ENCODE measurements around the gene CCT6A.
"Not testable (repeated sequence)": the region's sequence is repeated elsewhere in the genome, so short reads cannot be mapped to it uniquely, and the experiment has no call there.

CCT6A gene

DNA sequence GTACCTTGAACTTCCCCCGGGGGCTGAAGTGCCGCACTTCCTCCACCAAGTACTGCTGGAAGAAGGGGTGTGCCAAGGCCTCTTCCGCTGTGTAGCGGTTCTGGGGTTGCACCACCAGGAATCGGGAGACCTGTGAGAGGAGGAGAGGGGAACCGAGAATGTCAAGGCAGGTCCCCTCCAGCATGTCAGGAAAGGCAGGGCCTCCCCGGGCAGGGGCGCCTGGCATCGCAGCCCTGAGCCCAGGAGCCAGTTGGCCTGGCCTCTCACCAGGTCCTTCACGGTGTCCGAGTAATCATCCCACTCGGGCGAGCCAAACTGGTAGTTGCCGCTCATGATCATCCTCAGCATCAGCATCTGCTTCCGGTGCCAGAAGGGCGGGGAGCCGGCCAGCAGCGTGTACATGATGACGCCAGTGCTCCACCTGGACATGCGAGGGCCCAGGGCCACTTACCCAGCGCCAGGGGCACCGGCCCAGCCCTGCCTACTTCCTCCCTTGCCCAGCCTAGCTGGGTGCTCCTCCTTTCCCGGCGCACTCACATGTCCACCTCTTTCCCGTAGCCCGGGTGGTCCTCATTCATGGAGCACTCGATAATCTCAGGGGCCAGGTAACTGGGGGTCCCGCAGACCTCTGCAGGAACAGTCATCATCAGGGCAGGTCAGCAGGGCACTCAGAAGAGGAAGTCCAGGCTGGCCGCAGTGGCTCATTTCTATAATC lies 30.2 kb downstream of the CCT6A start:
- no peak overlapping the region for H3K27ac ChIP-seq (ENCODE audit: low read depth, low read length)
- H3K4me1 ChIP-seq (ENCODE audit: insufficient read depth, low read length), result no peaks in the 10 kb centered on the region
- peaks cover 31% of the 10 kb centered on the region for H3K36me3 ChIP-seq (ENCODE audit: insufficient read depth, low read length)
- H3K9me3 ChIP-seq (ENCODE audit: insufficient read depth, low read depth, low read length), result no peaks in the 10 kb centered on the region
- no peak overlapping the region for H3K9ac ChIP-seq (ENCODE audit: low read depth, low read length)
- no peaks in the 10 kb centered on the region for H3K27me3 ChIP-seq (ENCODE audit: insufficient read depth, low read length)
- 97% methylated on average over 29 of the region's 29 CpGs for WGBS
- H3K4me3 ChIP-seq (ENCODE audit: low read length), result no peak overlapping the region

DNA sequence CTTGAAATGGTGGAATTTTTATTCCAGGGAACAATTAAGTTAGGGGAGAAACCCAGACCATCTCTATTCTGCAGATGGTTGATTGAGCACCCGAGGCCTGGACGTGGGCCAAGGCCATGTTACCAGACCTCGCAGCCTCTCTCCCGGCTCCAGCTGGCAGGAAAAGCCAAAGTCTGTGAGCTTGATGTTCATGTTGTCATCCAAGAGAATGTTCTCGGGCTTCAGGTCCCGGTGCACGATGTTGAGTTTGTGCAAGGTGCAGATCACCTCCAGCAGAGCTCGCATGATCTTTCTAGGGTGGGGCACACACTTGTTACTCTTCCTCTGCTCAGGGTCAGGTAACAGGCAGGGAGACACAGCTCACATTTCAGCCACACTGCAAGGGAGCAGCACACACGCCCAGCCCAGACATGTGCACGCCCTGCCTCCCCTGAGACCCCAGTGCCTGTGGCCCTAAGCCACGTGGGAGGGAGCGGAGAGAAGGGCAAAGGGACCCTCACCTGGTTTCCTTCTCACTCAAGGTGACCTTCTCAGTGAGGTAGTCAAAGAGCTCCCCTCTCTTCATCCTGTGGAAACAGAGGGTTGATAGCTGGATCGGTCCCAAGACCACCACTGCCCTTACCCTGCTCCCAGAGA lies 31.7 kb downstream of the CCT6A start:
- Histone ChIP-seq H3K9ac (ENCODE audit: low read depth, low read length) (no peak overlapping the region), H3K36me3 (ENCODE audit: insufficient read depth, low read length) (peaks cover 22% of the 10 kb centered on the region), H3K27me3 (ENCODE audit: insufficient read depth, low read length) (no peaks in the 10 kb centered on the region), H3K27ac (ENCODE audit: low read depth, low read length) (no peak overlapping the region), H3K4me1 (ENCODE audit: insufficient read depth, low read length) (no peaks in the 10 kb centered on the region), H3K4me3 (ENCODE audit: low read length) (no peak overlapping the region), H3K9me3 (ENCODE audit: insufficient read depth, low read depth, low read length) (no peaks in the 10 kb centered on the region)
- 92% methylated on average over 13 of the region's 13 CpGs for WGBS

DNA sequence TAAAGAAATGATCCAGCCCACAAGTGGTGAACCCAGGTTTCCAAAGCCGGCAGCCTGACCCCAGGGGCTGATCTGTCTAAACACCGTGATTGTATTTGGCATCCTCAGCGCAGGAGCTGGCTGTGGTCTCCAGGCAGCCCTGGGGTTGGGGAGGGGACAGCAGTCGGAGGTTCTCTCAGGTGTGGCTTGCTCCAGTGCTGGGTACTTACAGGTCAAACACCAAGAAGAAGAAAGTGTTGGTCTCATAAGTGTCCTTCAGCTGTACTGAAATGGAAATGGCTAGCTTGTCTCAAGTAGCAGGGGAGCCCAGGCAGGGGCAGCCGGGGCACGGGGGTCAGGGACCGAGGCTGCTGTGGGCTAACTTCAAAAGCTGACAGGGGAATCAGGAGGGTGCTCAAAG lies 35.2 kb downstream of the CCT6A start:
- H3K9me3 ChIP-seq (ENCODE audit: insufficient read depth, low read depth, low read length), result no peaks in the 10 kb centered on the region
- no peak overlapping the region for H3K4me3 ChIP-seq (ENCODE audit: low read length)
- no peaks in the 10 kb centered on the region for H3K4me1 ChIP-seq (ENCODE audit: insufficient read depth, low read length)
- 94% methylated on average over 7 of the region's 7 CpGs for WGBS
- no peak overlapping the region for H3K9ac ChIP-seq (ENCODE audit: low read depth, low read length)
- H3K36me3 ChIP-seq (ENCODE audit: insufficient read depth, low read length), result 0 out of 2 replicates have a peak, but pooled peaks cover 1% of the 10 kb centered on the region
- no peaks in the 10 kb centered on the region for H3K27me3 ChIP-seq (ENCODE audit: insufficient read depth, low read length)
- H3K27ac ChIP-seq (ENCODE audit: low read depth, low read length), result no peak overlapping the region

DNA sequence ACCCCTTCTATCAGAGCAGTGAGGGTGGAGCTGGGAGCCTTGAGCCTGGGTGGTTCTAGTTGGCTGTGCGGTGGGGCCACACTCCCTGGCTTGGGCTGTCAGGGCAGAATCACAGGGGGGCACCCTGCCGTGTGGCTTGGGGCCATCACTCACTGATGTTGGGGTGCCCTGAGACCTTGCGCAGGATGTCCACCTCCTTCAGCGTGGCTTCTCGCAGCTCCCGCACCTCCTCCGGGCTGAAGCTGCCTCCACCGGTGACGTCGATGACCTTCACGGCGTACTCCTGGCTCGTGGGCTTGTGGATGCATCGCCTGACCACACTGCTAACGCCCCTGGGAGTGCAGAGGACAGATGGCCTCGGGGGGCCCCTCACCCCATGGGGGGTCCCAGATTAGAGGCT lies 35.9 kb downstream of the CCT6A start:
- Histone ChIP-seq H3K9ac (ENCODE audit: low read depth, low read length) (no peak overlapping the region), H3K9me3 (ENCODE audit: insufficient read depth, low read depth, low read length) (no peaks in the 10 kb centered on the region), H3K36me3 (ENCODE audit: insufficient read depth, low read length) (no peaks in the 10 kb centered on the region), H3K27me3 (ENCODE audit: insufficient read depth, low read length) (no peaks in the 10 kb centered on the region), H3K4me3 (ENCODE audit: low read length) (no peak overlapping the region), H3K4me1 (ENCODE audit: insufficient read depth, low read length) (no peaks in the 10 kb centered on the region), H3K27ac (ENCODE audit: low read depth, low read length) (no peak overlapping the region)
- WGBS, result 95% methylated on average over 16 of the region's 16 CpGs

DNA sequence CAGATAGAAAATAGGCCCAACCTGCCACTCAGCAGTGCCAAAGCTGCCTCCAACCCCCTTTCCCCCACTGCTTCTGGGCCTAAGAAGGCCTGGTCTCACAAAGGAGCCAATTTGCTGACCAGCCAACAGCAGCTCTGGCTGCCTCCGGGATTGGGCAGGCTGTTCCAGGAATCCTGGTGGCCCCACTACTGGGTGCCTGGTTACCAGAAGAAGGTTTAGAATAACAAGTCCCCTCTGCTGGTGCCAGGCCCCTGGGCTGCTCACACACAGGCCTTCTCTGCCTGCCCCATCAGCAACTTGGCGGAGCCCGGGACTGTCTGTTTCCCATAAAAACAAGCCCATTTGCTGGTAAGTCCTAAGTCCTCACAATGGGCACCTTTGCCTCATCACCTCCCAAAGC lies 40.0 kb downstream of the CCT6A start:
- H3K4me3 ChIP-seq (ENCODE audit: low read length), result no peak overlapping the region
- WGBS, result 94% methylated on average over 3 of the region's 3 CpGs
- no peaks in the 10 kb centered on the region for H3K27me3 ChIP-seq (ENCODE audit: insufficient read depth, low read length)
- H3K9ac ChIP-seq (ENCODE audit: low read depth, low read length), result no peak overlapping the region
- no peaks in the 10 kb centered on the region for H3K36me3 ChIP-seq (ENCODE audit: insufficient read depth, low read length)
- H3K9me3 ChIP-seq (ENCODE audit: insufficient read depth, low read depth, low read length), result no peaks in the 10 kb centered on the region
- H3K27ac ChIP-seq (ENCODE audit: low read depth, low read length), result no peak overlapping the region
- no peaks in the 10 kb centered on the region for H3K4me1 ChIP-seq (ENCODE audit: insufficient read depth, low read length)

DNA sequence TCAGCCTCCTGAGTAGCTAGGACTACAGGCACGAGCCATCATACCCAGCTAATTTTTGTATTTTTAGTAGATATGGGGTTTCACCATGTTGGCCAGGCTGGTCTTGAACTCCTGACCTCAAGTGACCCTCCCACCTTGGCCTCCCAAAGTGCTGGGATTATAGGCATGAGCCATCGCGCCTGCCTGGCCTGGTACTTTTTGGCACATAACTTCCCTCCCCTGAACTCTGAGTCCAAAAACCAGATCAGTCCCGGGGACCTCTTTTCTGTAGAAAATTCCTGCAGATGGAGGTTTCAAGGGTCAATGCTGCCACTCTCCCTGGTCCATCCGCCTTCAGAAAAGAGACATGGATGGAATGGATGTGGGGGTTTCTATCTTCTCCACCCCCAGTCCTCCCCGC lies 40.8 kb downstream of the CCT6A start:
- H3K4me1 ChIP-seq (ENCODE audit: insufficient read depth, low read length); H3K4me3 ChIP-seq (ENCODE audit: low read length); H3K36me3 ChIP-seq (ENCODE audit: insufficient read depth, low read length); H3K9me3 ChIP-seq (ENCODE audit: insufficient read depth, low read depth, low read length); H3K9ac ChIP-seq (ENCODE audit: low read depth, low read length); H3K27ac ChIP-seq (ENCODE audit: low read depth, low read length); H3K27me3 ChIP-seq (ENCODE audit: insufficient read depth, low read length): not testable (repeated sequence)
- WGBS, result 94% methylated on average over 5 of the region's 6 CpGs

DNA sequence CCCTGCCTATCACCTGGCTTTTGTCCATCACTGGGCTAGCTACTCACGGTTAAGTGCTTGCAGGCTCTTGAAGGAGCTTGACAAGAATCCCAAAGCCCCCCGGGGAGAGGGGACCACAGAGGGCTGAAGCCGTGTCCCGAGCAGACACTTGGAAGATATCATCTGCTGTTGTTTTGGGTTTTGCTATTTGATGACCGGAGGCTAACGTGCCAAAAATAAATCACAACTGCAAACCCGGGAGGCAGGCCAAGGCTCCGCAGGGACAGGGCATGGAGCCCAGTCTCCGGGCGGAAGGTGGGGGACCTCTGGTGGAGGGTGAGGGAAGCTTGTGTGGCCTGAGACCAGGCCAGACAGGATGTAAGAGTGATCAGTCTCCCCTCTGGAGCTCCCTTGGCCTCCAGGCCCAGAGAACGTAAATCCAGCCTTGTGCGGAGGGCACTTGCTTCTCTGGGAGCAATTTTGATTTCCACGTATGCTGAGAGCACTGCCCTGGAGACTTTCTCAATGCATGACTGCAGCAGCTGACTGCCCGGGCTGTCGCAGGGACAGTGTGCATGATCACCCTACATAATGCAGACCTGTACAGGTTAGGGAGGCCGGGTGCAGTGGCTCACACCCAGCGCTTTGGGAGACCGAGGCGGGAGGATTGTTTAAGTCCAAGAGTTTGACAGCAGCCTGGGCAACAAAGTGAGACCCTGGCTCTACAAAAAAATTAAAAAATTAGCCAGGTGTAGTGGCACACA lies 41.4 kb downstream of the CCT6A start, which contains the start of gene PHKG1:
TSS of gene PHKG1 (minus strand) at position 164 of the 743 bp plus-strand sequence. CDS start 4,011 bp downstream, outside the sequence.
- H3K9me3 ChIP-seq (ENCODE audit: insufficient read depth, low read depth, low read length), result no peaks in the 10 kb centered on the region
- no peaks in the 10 kb centered on the region for H3K36me3 ChIP-seq (ENCODE audit: insufficient read depth, low read length)
- 88% methylated on average over 19 of the region's 19 CpGs for WGBS
- no peaks in the 10 kb centered on the region for H3K27me3 ChIP-seq (ENCODE audit: insufficient read depth, low read length)
- no peak within 1 kb of the TSS for H3K9ac ChIP-seq (ENCODE audit: low read depth, low read length)
- H3K27ac ChIP-seq (ENCODE audit: low read depth, low read length), result no peak within 1 kb of the TSS
- H3K4me1 ChIP-seq (ENCODE audit: insufficient read depth, low read length), result no peaks in the 10 kb centered on the region
- no peak within 1 kb of the TSS for H3K4me3 ChIP-seq (ENCODE audit: low read length)

DNA sequence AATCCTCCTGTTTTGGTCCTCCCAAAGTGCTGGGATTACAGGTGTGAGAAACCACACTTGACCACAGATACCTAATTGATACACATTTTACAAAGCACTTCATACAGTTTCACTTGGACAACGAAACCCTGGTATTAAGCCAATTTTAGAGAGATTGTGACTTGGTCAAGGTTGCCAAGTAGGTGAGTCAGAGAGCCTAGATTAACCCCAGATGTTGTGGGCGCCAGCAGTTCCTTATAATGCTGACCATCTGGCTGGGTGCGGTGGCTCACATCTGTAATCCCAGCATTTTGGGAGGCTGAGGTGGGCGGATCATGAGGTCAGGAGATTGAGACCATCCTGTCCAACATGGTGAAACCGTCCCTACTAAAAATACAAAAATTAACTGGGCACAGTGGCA lies 46.1 kb downstream of the CCT6A start:
- Histone ChIP-seq H3K9me3 (ENCODE audit: insufficient read depth, low read depth, low read length) (no peaks in the 10 kb centered on the region), H3K4me1 (ENCODE audit: insufficient read depth, low read length) (no peaks in the 10 kb centered on the region), H3K27me3 (ENCODE audit: insufficient read depth, low read length) (no peaks in the 10 kb centered on the region), H3K9ac (ENCODE audit: low read depth, low read length) (no peak overlapping the region), H3K36me3 (ENCODE audit: insufficient read depth, low read length) (peaks cover 28% of the 10 kb centered on the region), H3K4me3 (ENCODE audit: low read length) (no peak overlapping the region), H3K27ac (ENCODE audit: low read depth, low read length) (no peak overlapping the region)
- 97% methylated on average over 5 of the region's 5 CpGs for WGBS

DNA sequence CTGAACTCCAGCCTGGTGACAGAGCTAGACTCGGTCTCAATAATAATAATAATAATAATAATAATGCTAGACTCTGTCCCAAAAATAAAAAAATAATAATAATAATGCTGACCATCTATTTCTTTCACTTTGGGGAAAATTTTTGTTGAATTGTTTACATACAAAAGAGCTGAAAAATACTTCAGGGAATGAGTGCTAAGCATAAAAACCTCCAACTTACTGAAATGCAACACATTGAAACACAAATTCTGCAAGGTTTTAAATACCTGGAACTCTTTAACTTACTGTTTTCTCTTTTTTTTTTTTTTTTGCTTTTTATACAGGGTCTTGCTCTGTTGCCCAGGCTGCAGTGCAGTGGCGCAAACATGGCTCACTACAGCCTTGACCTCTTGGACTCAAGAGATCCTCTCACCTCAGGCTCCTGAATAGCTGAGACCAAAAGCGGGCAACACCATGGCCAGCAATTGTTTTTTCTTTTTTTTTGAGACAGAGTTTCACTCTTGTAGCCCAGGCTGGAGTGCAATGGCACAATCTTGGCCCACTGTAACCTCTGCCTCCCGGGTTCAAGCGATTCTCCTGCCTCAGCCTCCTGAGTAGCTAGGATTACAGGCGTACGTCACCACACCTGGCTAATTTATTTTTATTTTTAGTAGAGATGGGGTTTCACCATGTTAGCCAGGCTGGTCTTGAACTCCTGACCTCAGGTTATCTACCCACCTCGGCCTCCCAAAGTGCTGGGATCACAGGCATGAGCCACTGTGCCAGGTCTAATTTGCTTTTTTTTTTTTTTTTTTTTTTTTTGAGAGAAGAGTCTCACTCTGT lies 46.8 kb downstream of the CCT6A start:
- not testable (repeated sequence) for H3K4me3 ChIP-seq (ENCODE audit: low read length); H3K27ac ChIP-seq (ENCODE audit: low read depth, low read length); H3K4me1 ChIP-seq (ENCODE audit: insufficient read depth, low read length); H3K9ac ChIP-seq (ENCODE audit: low read depth, low read length); H3K27me3 ChIP-seq (ENCODE audit: insufficient read depth, low read length); H3K9me3 ChIP-seq (ENCODE audit: insufficient read depth, low read depth, low read length)
- 96% methylated on average over 6 of the region's 8 CpGs for WGBS
- peaks cover 35% of the 10 kb centered on the region for H3K36me3 ChIP-seq (ENCODE audit: insufficient read depth, low read length)

DNA sequence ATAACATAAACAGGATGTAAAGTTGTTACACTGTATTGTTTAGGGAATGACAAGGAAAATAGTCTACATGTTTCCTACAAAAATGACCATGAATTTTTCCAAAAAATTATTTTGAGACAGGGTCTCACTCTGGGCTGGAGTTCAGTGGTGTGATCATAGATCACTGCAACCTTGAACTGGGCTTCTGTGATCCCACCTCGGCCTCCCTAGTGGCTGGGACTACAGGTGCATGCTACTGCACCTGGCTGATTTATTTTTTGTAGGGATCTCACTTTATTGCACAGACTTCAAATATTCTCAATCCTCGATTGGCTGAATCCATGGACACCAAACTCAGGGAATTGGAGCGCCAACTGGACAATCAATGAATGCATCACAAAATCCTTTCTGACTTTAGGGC lies 48.1 kb downstream of the CCT6A start:
- Histone ChIP-seq H3K27me3 (ENCODE audit: insufficient read depth, low read length) (no peaks in the 10 kb centered on the region), H3K9me3 (ENCODE audit: insufficient read depth, low read depth, low read length) (no peaks in the 10 kb centered on the region), H3K27ac (ENCODE audit: low read depth, low read length) (no peak overlapping the region), H3K4me1 (ENCODE audit: insufficient read depth, low read length) (no peaks in the 10 kb centered on the region), H3K9ac (ENCODE audit: low read depth, low read length) (no peak overlapping the region), H3K4me3 (ENCODE audit: low read length) (no peak overlapping the region), H3K36me3 (ENCODE audit: insufficient read depth, low read length) (peaks cover 43% of the 10 kb centered on the region)
- WGBS, result 93% methylated on average over 3 of the region's 3 CpGs

DNA sequence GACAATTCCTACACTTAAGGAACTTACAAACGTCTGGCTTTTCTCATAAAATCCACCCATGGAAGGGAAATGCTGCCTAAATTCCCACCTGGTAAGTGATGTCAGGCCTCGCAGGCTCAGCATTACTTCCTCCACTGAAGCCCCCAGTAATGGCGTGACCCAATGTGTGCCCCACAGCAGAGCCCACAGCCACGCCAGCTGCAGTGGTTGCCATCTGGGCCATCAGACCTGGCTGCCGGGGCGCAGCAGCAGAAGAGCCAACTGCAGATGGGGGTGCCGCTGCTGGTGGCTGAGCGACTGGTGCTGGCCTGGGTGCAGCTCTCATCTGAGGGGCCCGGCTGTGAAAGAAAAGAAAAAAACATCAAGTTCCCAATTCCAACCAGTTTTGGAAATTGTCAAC lies 52.6 kb downstream of the CCT6A start:
- H3K4me3 ChIP-seq (ENCODE audit: low read length); H3K27me3 ChIP-seq (ENCODE audit: insufficient read depth, low read length); H3K9ac ChIP-seq (ENCODE audit: low read depth, low read length); H3K27ac ChIP-seq (ENCODE audit: low read depth, low read length); H3K4me1 ChIP-seq (ENCODE audit: insufficient read depth, low read length): not testable (repeated sequence)
- WGBS, result 94% methylated on average over 9 of the region's 9 CpGs
- H3K9me3 ChIP-seq (ENCODE audit: insufficient read depth, low read depth, low read length), result peaks cover 18% of the 10 kb centered on the region
- H3K36me3 ChIP-seq (ENCODE audit: insufficient read depth, low read length), result peaks cover 43% of the 10 kb centered on the region
